ENCODE results near the gene LRP3.

The LRP3 gene

DNA sequence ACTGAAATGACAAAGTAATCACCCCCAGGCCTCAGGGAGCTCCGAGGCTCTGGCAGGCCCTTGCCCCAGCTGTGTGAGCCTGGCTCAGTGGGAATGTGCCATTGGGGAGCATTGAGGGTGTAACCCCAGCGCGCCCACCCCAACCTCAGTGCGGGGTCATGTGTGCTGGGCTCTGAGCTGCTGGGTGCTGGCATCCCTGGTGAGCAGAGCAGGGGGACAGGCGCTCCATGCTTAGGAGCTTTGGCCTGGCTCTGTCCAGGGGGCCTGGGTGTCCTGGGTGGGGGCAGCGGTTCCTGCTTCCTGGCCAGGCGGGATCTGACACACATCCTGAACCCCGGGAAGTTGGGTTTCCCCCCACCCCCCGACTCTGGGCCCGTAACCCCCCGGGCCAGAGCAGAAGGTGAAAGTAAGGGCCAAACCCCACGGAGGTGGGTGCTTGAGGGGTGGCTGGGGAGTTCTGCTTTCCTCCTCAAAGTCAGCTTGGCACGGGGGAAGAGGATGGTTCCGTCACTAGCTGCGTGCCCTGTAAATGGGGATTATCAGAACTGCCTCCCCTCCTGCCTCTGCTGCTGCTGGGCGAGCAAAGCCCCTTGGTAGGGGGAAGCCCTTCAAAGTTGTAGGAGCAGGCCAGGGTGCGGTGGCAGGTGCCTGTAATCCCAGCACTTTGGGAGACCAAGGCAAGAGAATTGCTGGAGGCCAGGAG is 1.7 kb downstream of the LRP3 start:
- Histone ChIP-seq H3F3A (ENCODE audit: insufficient read depth, low read length) (no peaks in the 10 kb centered on the region), H3K36me3 (replicated peaks; ENCODE audit: insufficient read depth, low read length) (no peaks in the 10 kb centered on the region), H3K27me3 (replicated peaks; ENCODE audit: insufficient read depth, low read length) (peaks cover 26% of the 10 kb centered on the region), H3K9me3 (replicated peaks; ENCODE audit: insufficient read depth, low read length) (no peaks in the 10 kb centered on the region), H3K9ac (ENCODE audit: low read length) (no peak overlapping the region), H3K27ac (ENCODE audit: low read length) (no peak overlapping the region), H3K79me2 (ENCODE audit: low read length) (no peaks in the 10 kb centered on the region), H2AFZ (ENCODE audit: low read length) (no peak overlapping the region), H3K4me1 (ENCODE audit: low read length) (no peaks in the 10 kb centered on the region), H3K4me3 (ENCODE audit: low read length) (no peak overlapping the region), H3K9me2 (replicated peaks; ENCODE audit: insufficient read depth, low read length) (no peaks in the 10 kb centered on the region), H3K4me2 (ENCODE audit: low read depth, low read length) (peak overlapping the region; percentile 27; the same call in 1 of the 2 replicates), H4K20me1 (ENCODE audit: insufficient read depth, low read length) (no peaks in the 10 kb centered on the region)
- DNase-seq: no peak
- TF ChIP-seq, protein P1, sequence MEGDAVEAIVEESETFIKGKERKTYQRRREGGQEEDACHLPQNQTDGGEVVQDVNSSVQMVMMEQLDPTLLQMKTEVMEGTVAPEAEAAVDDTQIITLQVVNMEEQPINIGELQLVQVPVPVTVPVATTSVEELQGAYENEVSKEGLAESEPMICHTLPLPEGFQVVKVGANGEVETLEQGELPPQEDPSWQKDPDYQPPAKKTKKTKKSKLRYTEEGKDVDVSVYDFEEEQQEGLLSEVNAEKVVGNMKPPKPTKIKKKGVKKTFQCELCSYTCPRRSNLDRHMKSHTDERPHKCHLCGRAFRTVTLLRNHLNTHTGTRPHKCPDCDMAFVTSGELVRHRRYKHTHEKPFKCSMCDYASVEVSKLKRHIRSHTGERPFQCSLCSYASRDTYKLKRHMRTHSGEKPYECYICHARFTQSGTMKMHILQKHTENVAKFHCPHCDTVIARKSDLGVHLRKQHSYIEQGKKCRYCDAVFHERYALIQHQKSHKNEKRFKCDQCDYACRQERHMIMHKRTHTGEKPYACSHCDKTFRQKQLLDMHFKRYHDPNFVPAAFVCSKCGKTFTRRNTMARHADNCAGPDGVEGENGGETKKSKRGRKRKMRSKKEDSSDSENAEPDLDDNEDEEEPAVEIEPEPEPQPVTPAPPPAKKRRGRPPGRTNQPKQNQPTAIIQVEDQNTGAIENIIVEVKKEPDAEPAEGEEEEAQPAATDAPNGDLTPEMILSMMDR (IDR thresholded peaks at IDR 0.05; ENCODE audit: low read length): no peak
- TF ChIP-seq EZH2phosphoT487 (IDR thresholded peaks at IDR 0.05; ENCODE audit: low read length): no peak
- TF ChIP-seq EZH2 (optimal IDR thresholded peaks at IDR 0.05; ENCODE audit: low read depth, low read length): no peak

DNA sequence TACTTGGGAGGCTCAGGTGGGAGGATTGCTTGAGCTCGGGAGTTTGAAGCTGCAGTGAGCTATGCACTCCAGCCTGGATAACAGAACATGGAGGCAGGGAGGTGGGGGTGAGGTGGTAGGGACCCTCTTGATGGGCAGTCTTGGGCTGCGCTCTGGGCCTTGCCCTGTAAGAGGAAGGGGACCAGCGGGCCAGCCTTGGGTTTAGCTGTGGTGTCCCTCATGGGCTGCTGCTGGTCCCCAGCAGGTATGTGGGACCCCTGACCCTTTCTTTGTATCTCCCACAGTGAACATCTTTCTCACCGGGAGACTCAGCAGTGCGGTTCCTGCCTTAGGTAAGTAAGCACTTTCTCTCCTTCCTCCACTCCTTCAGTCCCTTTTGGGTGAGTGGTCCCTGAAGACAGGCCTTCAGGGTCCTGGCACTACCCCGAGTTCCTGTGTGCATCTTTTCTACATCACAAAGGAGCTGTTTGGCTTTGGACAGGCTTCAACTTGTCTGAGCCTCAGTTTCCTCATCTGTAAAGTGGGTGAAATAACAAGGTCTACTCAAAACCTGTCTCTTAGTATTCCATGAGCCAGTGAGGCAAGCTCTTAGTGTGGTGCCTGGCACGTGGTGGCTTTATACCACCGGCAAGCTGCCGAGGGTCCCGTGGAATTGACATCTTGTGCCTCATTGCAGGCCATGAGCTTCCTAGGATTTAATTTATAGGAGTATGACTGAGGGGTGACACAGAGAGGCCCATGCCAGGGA is 2.5 kb downstream of the LRP3 start:
- peak overlapping the region; percentile 67; the same call in 1 of the 2 replicates for H2AFZ ChIP-seq (ENCODE audit: low read length)
- H3K36me3 ChIP-seq (replicated peaks; ENCODE audit: insufficient read depth, low read length): no peaks in the 10 kb centered on the region
- no peaks in the 10 kb centered on the region for H3K9me3 ChIP-seq (replicated peaks; ENCODE audit: insufficient read depth, low read length)
- H3K4me2 ChIP-seq (ENCODE audit: low read depth, low read length): peak overlapping the region; percentile 50; the same call in 1 of the 2 replicates
- H3K4me1 ChIP-seq (ENCODE audit: low read length): no peaks in the 10 kb centered on the region
- H3F3A ChIP-seq (ENCODE audit: insufficient read depth, low read length): no peaks in the 10 kb centered on the region
- DNase-seq: no peak
- H3K27me3 ChIP-seq (replicated peaks; ENCODE audit: insufficient read depth, low read length): peaks cover 22% of the 10 kb centered on the region
- H3K4me3 ChIP-seq (ENCODE audit: low read length): no peak overlapping the region
- H3K9ac ChIP-seq (ENCODE audit: low read length): no peak overlapping the region
- TF ChIP-seq EZH2phosphoT487 (IDR thresholded peaks at IDR 0.05; ENCODE audit: low read length) (no peak), EZH2 (optimal IDR thresholded peaks at IDR 0.05; ENCODE audit: low read depth, low read length) (no peak)
- TF ChIP-seq, protein P1 (IDR thresholded peaks at IDR 0.05; ENCODE audit: low read length): no peak
- H3K9me2 ChIP-seq (replicated peaks; ENCODE audit: insufficient read depth, low read length): no peaks in the 10 kb centered on the region
- no peaks in the 10 kb centered on the region for H4K20me1 ChIP-seq (ENCODE audit: insufficient read depth, low read length)
- no peaks in the 10 kb centered on the region for H3K79me2 ChIP-seq (ENCODE audit: low read length)
- no peak overlapping the region for H3K27ac ChIP-seq (ENCODE audit: low read length)

DNA sequence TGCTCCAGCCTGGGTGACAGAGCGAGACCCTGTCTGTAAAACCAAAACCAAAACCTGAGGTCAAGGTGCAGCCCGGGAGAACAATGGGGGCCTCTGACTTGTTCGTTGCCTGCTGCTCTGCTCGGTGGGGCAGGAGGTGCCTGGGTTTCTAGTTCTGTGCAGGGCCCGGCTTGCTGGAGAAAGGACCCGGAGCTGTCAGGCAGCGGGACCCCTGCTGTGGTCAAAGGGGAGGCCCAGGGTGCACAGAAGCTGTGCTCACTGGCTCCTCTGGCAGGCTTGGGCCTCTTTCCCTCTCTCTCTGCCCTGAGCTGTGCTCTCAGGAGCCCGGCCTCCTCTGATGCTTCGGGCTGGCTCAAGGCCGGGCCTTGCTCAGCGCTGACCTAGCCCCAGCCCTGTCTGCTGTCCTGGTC is 3.5 kb downstream of the LRP3 start:
- Histone ChIP-seq H3K9me3 (replicated peaks; ENCODE audit: insufficient read depth, low read length) (no peaks in the 10 kb centered on the region), H3K36me3 (replicated peaks; ENCODE audit: insufficient read depth, low read length) (no peaks in the 10 kb centered on the region), H3K9me2 (replicated peaks; ENCODE audit: insufficient read depth, low read length) (no peaks in the 10 kb centered on the region), H3K79me2 (ENCODE audit: low read length) (no peaks in the 10 kb centered on the region), H3K4me3 (ENCODE audit: low read length) (no peak overlapping the region; the same call in 1 of the 2 replicates), H3K27me3 (replicated peaks; ENCODE audit: insufficient read depth, low read length) (peaks cover 13% of the 10 kb centered on the region), H3K4me2 (ENCODE audit: low read depth, low read length) (peak overlapping the region; percentile 50; the same call in 1 of the 2 replicates), H4K20me1 (ENCODE audit: insufficient read depth, low read length) (no peaks in the 10 kb centered on the region), H3K9ac (ENCODE audit: low read length) (peak overlapping the region; percentile 33; the same call in 1 of the 2 replicates), H3K4me1 (ENCODE audit: low read length) (no peaks in the 10 kb centered on the region), H2AFZ (ENCODE audit: low read length) (peak overlapping the region; percentile 67), H3K27ac (ENCODE audit: low read length) (no peak overlapping the region), H3F3A (ENCODE audit: insufficient read depth, low read length) (no peaks in the 10 kb centered on the region)
- TF ChIP-seq, protein P1 (IDR thresholded peaks at IDR 0.05; ENCODE audit: low read length): no peak
- DNase-seq: no peak

All from MM.1S (cell line).